Stimulated activated CD4-positive, alpha-beta T cell treated with anti-CD3 and anti-CD28 coated beads, Interleukin-1b, Interleukin-23, amount 100 ng/mL, for 48 hours (primary cell): Measurements from ENCODE around the gene PREP.
"Not testable (repeated sequence)": the region's sequence is repeated elsewhere in the genome, so short reads cannot be mapped to it uniquely, and the experiment has no call there.

Experiments
- DNase-seq: peaks from one replicate; pipeline ENCODE4 v3.0.0-alpha.2; 2020

PREP gene

DNA sequence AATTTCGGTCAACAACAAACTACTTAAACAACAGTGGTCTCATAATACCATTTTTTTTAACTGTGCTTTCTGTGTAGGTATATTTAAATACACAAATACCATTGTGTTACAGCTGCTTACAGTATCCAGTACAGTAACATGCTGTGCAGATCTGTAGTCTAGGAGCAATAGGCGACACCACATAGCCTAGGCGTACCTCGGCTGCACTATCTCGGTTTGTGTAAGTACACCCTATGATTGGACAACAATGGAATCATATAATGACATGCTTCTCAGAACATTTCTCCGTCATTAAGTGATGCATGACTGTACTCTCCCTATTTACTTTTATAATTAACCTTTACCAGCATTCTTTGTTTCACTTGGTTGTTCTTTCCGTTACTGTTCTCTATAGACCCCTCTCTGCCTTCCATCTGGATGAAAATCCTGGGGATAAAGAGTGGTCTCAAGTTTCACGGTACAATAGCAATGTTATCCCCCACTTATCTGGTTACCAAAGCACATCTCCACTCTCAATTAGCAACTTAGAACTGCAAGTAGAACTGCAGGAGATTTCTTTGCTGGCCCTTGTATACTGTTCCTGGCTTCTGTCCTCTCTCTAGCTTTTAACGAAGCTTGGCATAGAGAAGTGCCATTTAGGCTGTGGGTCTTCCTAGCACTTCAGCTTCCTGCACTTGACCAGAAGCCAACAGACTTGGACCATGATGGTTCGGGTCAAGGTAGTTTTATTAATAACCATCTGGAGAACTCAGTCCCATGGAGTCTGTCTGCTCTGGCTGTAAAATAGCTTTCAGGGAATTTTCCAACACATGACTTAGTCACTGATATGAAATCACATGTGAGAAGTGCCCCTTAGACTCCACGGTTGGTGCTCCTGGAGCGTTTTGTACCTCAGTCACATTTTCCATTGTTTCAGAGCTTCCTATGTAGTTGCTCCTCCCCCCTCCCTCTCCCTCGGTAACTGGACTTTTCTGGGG, 142.7 kb downstream of the PREP start:
- DNase-seq: no peak

DNA sequence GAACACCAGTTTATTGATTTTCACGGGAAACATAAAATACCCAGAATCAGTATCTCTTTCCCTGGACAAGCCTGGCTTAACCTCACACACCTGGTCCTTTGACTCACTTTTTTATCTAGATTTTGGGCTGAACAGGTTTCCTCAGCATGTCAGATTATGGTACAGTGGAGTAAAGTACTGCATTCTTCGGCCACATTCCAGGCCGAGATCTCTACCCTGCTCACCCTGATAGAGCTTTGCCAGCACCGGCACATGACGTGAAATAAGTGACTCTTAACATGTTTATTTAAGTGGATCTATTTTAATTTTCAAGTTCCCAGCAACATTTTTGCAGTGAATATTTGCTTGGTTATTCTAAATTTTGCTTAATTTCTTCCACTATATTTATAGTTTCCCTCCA, 144.1 kb downstream of the PREP start:
- no peak for DNase-seq

DNA sequence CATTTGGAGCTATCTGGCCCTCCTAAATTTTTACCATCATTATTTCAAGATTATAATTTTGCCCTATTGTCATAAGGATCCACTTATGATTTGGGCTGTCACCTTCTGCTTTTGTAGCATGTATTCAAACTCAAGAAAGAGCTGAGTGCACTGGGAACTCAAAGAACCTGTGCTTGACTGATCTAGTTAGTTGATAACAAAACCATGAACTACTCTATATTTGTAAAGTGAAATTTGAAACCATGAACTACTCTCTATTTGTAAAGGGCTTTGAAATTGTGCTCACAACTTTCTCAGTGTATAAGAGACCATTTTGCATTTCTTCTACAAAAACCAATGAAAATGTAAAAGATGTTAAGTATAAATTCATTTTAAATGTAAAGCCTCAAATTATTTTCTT, 145.5 kb downstream of the PREP start:
- DNase-seq: no peak

DNA sequence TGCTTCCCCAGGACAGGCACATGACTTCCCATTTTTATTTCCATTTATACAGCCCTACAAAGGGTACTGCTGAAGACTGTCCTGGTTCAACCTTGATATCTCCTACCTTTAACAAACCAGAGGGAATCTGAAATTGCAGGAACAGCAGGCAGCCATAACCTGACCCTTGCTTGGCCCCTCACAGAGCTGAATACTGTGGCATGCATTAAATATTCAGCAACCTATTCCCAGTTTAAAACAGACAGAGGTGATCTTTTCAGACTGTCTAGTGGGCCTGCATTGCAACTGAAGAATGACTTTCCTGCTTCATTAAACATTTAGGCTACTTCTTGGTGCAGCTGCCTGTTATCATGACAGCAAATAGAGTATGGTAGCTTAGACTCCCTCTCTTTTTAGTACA, 146.3 kb downstream of the PREP start:
- no peak for DNase-seq

DNA sequence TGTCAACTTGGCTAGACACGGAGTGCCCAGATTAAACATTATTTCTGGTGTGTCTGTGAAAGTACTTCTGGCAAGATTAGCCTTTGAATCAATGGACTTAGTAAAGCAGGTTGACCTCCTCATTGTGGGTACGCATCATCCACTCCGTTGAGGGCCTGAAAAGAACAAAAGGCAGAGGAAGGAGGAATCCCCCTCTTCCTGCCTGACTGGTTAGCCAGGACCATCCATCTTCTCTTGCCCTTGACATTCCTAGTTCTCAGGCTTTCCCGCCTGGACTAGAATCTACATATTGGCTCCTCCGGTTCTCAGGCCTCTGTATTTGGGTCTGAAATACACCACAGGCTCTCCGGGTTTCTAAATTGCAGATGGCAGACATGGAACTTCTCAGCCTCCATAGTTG, 149.1 kb downstream of the PREP start:
- no peak for DNase-seq

GRCh38 chr6:105251689-105252088, 151.2 kb downstream of the PREP start:
- no peak for DNase-seq

GRCh38 chr6:105250533-105250932, 152.3 kb downstream of the PREP start:
- DNase-seq: no peak

DNA sequence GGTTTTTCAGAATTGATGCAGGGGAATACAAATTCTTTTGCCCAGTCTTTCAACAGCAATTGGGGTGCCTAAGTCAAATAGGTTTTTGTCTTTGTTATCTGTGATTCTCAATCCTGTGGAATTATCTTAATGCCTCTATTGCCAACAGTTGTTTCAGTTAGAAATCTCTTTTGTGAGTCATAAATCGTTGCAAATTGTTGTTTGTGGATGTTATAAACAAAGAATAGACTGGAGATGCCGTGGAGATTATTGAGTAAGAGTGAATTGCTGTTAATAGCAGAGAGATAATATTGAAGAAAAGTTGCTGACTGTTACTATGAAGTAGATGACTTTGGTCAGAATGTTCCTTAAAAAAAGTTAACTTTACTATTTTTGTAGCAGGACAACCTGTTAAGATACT, 159.4 kb downstream of the PREP start:
- DNase-seq: no peak

- no peak for DNase-seq
Observed at GRCh38 chr6:105235155-105235554, 167.7 kb downstream of the PREP start.

- not testable (repeated sequence) for DNase-seq
Observed at GRCh38 chr6:105231771-105232170, 171.1 kb downstream of the PREP start.
